Stimulated activated CD8-positive, alpha-beta memory T cell treated with anti-CD3 and anti-CD28 coated beads, Interleukin-2, amount 100 ng/mL, for 48 hours (primary cell): ENCODE results near the gene TMPRSS4.

Experiments
- DNase-seq, 2 donors: peaks; one replicate each; pipeline ENCODE4 v3.0.0-alpha.2; 2020; ENCODE audit warnings: low read depth in 2 of 2

The TMPRSS4 gene

DNA sequence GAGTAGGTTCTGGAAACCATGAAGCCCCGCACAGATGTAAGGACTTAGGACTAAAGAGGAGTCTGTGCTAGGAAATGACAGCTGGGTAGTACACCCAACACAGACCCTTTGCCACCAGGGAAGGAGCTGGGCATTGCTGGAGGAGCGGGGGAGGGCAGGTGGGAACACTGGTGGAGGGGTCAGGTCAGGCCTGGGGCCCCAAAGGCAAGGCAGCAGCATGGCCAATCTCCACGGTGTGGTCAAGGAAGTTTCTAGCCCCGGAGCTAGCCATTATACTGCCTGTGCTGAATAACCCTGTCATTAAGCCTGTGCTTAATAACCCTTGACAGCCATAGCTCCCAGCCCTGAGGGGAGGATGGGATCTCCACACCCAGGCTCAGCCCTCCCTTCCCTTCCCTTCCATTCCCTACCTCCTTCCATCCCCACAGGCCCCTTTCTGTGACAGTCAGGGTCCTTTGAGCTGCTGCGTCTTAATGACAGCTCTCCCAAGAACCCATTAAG lies 2.1 kb downstream of the TMPRSS4 start:
- no peak for DNase-seq

DNA sequence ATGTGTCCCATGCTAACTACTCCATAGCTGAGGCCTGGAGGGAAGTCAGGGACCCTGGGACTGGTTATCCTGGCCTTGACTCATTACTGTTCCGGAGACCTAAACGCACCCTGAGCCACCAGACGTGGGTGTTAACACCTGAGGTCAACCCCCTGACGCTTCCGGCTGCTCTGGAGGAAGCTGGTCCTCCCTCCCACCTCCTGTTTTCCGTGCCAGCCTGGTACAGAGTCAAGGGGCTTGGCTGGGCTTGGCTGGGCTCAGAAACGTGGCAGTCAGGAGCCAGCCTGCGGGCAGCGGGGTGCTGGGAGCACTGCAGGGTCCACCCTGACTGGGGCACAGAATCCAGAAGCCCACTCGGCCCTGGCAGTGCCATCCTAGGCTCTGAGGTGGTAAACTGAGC lies 2.6 kb downstream of the TMPRSS4 start:
- no peak for DNase-seq

DNA sequence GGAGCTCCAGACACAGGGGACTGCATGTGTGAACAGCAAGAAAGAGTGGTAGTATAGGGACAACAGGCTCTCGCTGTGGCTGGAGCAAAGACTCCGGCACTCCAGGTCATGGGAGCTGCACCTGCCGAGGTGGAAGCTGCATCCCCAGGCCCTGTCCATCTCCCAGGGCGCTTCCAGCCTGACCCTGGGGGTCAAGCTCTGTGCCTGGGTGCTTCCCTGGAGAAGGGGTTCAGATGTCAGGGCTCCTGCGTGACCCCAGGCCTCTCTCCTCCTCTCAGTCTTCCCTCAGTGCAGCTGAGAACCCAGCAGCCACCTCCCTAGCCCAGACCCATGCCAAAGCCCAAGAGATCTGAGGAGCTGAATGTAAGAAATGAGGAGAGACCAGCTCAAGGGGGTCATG lies 3.4 kb downstream of the TMPRSS4 start:
- DNase-seq, result no peak

DNA sequence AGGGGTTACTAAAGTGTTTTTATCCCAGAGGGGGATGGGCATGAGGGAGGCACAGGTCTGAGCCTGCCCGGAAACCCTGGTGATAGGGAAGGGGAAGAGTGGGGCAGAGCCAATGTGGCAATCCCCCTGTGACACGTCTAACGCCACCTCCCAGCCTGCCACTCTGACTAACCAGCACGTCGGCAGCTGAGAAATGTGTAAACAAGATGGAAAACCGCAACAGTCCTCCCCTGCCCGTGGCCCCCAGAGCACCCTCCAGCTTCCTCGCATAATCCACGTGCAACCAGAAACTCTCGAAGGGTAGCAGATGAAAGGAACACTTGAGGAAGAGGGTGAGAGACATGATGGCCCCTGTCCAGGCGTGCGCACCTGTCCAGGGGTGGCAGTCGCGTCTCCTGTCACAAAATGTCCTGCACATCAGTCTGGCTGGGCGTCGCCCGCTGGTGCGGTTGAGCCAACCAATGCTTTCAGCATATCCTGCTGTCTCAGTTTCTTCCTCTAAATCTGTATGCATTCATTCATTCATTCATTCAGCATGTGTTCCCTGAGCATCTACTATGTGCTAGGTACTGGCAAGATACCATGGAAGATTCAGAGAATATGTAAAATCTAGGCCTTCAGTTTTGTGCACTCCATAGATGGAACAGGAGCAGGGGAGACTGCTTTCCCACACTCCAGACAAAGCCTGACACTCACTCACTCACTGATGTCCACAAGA lies 4.5 kb downstream of the TMPRSS4 start:
- no peak for DNase-seq

DNA sequence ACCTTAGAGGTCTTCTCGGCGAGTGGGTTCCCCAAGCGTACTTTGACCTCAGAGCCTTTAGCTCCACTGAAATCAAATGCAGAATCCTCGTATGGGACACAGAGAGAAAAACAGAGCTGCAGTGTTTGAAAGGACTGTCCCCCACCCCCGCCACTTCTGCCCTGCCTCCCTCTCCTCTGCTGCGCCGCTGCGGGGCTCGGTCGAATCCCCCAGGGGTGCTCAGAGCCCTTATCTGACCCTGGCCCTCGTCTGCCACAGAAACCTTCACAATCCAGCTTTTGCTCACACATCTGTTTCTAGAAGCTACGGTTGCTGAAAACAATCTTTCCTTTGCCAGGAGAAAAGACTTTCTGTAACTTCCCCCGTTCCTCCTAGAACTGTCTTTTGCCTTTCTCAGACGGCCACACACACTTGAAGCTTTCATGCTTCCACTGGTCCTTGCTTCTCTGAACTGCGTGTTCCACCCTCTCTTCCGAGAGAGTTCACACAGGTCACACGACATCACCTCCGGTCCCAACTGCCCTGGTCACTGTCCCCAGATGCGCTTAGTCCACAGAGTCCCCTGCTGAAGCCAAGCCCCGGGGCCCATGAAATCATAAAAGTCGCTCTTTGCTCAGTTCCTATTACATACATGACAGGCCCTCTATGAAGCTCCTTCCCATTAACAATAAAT lies 6.1 kb downstream of the TMPRSS4 start:
- no peak for DNase-seq

DNA sequence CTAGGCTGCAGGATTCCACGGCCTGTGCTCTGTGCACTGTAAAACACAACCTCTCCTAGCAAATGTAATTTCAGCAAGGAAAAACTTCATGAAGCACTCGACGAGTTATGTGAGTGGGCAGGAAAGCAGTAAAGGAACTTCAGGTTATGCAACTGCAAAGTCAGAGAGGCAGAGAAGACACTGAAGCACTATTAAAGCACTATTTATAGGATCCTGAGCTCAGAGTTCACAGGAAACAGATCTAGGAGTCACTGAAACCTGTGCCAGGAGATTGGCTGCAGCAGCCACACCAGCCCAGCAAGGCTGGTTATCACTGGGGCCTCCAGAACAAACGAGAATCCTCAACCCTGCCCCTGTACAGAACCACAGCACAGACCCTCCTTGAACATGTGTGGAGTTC lies 7.4 kb downstream of the TMPRSS4 start:
- DNase-seq, result no peak

DNA sequence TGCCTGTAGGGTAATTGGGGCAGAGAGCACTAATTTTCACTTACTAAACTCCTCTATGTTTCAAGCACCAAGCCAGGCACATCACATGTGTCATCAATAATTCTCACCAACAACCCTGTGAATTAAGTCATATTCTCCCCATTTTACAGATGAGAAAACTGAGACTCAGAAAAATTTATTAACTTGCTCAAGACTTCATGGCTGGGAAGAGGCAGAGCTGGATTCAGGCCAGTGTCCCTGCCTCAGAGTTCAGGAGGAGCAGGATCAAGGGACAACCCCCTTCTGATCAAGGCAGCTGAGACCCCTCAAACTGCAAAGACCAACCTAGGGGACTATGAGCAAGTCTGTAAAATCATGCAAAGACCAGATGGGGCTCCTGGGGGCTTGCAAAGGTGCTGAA lies 7.8 kb downstream of the TMPRSS4 start:
- no peak for DNase-seq

DNA sequence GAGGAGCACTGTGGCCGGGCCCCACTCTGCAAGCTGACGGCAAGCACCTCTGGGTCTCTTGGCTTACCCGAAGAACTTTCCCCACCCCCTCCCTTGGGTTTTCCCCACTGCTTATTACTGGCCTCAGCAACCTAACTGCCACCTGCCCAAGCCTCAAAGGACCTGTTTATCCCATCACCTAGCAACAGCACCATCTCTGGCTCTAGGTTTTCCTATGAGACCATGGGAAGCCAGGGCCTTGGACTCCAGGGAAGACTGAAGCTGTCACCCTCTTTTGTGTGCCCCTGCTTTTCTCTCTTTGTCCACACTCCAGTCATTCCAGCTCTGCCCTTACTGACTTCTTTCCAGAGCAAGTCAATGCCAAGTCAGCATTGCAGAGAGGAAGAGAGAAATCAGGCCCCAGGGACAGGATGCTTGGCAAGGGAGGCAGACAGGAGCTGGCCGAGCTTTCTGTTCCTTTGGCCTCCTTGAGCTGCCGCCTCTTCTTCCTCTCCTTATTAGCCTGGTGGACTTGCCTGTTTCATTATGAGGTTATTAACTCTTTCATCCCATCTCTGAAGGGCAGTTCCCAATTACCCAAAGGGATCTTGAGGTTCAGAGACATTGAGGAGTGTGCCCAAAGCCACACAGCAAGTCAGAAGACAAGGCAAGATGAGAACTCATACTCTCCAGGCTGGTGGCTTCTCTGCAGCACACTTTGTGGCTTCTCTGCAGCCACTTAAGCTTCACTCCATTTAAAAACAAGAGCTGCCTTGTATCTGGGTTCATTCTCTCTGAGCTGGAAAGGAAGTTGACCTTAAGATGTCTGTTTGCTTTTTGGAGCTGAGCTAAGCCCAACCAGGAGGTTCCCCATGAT lies 10.3 kb downstream of the TMPRSS4 start, which contains the start of gene SMIM35:
Gene SMIM35, minus strand, starts transcription at position 51 of the 856 bp plus-strand sequence. CDS start 206 bp downstream, outside the sequence.
- DNase-seq, result no peak

DNA sequence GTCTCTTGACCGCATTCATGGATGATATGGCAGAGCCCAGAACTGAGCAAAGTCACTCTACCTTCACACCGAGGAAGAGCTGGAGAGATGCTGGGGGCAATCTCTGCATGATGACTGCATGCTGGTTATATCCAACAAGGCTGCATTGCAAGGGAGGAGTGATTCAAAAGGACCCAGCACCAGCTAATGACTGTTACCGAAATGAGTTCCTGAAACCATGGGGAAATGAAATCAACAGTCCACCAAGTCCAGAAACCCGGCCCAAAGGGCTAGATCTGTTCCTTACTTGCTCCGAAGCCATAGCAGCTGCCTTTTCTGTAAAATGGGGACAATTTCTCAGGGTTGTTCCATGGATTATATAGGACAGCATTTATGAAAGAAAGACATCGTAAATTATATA lies 11.1 kb downstream of the TMPRSS4 start:
- DNase-seq, result no peak

DNA sequence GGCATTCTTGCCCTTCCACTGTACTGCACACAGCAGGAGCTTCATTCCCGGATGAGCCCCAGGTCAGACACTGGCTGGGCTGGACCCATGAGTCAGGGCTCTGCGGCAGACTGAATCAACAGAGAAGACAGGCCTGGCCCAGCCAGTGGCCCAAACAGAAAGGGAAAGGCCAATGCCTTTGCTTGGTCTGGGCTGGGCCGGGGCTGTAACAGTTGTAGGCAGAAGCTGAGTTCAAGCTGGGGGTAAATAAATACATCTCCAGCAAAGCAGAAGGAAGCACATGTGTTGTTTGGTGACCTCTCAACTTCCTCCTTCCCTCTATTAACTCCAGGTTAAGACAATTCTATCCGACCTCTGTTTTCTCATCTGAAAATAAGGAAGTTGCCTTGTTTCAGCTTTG lies 11.7 kb downstream of the TMPRSS4 start:
- no peak for DNase-seq

DNA sequence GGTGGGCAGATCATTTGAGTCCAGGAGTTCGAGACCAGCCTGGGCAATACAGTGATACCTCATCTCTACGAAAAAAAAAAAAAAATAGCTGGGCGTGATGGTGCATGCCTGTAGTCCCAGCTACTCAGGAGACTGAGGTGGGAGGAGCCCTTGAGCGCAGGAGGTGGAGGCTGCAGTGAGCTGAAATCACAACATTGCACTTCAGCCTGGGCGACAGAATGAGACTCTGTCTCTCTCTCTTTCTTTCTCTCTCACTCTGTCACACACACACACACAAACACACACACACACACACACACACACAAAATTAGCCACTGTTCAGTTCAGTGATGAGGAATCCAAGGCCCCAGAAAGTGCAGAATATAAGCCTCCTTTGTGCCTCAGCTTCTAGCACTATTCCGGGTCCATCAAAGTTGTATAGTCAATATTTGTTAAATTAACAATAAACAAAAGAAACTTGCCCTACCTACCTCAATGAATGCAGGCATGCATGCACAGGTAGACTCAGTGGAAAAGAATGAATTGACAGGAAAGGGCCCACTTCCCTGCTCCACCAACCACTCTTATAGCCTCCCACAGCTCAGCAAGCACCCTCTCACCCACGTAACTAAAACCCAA lies 13.8 kb downstream of the TMPRSS4 start:
- DNase-seq, result no peak

DNA sequence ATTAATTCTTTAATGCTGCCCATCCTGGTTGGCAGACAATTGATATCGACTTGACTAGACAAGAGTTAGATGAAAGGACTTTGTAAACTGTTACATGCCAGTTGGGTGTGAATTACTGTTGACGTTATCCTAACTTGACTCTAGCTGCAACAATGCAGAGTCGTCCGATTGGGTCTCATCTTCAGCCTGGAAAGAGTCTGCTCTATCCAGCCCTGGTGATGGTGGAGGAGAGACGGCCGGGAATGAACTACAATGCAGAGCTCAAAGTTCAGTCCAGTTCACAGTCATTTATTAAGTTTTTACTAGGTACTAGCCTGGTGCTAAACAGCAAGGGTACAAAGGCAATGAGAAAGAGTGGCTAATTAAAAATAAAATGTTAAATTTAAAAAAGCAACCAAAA lies 14.8 kb downstream of the TMPRSS4 start:
- DNase-seq, result no peak

DNA sequence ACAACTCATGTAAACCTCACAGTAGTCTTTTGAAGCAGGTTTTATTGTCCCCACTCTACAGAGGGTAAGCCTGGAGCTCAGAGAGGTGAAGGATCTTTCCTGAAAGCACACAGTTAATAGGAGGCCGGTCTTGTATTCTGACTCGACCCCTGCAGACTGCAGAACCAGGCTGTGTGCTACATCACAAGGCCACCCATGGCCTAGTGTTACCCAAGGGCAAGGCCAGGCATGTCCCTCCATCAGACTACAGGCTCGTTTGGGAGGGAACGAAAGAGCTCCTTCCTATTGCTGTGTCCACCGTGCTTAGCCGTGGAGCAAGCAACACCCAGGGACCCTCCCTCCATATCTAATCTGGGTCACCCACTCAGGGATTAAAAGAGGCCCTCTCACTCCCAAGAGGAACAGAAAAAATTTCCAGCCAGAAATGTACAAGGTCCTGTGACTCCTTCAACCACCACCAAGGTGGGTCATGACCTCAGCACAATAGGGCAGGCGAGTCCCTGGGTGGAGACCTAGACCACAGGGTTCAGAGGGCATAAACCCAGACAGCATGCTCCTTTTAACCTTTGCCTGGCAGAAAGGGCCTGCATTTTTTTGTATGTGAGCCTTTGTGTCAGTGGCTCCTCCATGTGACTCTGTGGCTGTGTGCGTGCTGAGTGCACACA lies 16.2 kb downstream of the TMPRSS4 start:
- no peak for DNase-seq

DNA sequence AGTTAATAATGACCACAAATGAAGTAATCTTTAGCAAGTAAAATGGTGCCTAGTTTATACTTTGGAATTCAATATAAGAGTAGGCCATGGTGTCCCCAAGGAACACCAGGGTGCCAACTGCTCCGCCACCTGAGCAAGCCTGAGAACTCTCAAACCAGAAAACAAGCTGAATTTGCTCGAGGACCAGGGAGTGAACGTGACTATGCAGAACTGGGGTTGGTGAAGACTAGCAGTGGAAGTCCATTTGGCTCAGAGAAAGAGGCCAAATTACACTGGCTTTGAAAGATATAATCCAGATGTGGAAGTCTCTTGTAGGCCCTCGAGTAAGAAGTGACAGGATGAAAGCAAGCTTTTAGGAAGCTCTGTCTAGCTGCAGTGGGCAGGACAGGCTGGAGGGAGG lies 18.6 kb downstream of the TMPRSS4 start:
- DNase-seq, result no peak

DNA sequence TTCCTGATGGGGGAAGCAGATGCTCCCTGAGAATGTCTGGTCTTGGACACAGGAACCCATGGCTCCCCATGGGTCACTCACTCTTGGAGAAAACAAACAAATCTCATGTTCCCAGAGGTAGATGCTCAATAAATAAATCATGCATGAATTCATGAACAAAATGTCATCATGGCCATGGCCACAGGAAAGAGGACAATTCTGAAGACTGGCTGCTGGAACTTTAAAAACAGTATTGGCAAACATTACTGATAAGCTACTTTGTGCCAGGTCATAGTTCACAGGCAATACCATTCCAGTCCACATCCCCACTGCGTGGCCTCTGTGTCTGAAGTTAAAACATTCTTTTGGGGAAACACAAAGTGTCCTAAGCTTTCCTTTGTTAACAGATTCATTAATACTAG lies 19.1 kb downstream of the TMPRSS4 start:
- DNase-seq, result no peak

DNA sequence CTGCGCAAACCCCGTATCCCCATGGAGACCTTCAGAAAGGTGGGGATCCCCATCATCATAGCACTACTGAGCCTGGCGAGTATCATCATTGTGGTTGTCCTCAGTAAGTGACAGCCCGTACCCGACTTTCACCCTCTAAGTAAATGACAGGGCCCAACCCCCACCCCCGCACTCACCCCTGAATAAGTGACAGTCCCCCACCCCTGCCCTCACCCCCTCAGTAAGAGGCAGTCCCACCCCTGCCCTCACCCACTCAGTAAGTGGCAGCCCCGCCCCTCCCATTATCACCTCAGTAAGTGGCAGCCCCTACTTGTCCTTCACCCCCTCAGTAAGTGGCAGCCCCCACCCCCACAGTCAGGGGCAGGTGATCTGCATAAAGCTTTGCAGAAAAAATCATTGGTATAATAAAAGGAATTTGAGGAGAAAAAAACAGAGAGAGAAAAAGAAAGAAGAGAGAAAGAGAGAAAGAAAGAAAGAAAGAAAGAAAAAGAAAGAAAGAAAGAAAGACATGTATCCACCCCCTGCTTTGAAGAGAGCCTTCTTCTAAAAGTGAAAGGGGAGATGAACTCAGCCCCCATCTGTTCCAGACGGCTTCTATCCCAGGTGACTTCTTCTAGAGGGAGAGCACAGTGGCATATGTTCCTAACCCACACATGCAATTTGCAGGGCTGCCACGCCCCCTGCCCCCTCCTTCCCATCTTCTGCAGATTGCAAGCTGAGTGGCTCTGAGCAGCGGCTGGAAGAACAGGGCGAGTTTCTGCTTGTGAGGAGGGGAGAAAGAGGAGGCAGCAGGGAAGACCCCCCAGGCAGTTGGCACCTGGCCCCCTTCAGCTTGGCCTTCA lies 22.3 kb downstream of the TMPRSS4 start:
- no peak for DNase-seq

DNA sequence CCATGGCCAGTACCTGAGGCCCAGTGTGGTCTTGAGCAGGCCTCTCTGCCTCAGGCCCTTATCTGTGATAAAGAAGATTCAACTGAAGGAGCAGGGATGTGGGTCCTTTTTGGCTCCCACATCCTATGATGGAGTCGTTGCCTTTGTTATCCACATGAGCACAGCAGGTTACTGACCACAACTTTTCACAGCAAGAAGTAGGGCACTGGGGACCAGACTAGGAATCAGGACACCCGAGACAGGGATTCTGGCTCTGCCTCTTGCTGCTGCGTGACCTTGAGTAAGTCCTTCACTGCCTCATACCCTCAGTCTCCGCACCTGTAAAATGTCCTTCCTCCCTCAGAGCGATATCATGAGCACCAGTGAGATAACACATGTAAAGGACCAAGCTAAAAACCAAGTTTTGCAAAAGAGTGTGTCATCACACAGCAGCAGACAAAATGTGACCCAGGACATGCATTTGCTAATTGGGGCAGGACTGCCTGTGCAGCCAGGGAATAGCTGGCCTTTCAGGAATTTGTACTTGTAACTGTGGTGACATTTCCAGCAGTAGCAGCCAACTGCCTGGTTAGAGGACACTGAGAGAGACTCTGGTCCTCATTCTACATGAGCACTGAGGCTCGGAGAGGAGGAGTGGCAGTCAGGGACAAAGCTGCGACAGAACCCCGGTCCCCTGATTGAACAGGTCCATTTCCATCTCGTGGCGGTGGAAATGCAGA lies 23.1 kb downstream of the TMPRSS4 start:
- DNase-seq, result no peak

DNA sequence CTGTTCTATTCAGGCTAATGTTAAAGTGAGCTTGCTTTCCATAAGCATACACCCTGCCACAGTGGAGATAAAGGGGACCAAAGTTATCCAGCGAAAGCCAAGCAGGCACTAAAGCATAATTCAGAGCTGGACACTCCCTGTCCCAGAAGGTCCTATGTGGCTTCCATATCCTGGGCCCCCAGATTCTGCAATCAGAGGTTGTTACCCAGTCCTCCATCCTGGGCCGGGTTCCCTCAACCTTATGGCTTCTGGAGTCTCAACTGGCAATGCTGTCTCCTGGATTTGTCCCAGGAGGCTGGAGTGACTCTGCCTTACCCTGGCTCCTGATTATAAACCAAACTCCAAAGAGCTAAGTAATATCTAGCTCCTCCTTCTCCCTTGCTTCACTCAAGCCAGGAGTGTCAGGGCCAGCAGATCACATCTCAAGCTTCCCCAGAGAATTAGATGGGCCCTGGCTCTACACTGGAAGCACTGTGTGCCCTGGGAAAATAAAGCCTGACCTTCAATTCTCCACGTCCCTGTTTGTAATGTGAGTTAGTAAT lies 23.9 kb downstream of the TMPRSS4 start:
- no peak for DNase-seq

DNA sequence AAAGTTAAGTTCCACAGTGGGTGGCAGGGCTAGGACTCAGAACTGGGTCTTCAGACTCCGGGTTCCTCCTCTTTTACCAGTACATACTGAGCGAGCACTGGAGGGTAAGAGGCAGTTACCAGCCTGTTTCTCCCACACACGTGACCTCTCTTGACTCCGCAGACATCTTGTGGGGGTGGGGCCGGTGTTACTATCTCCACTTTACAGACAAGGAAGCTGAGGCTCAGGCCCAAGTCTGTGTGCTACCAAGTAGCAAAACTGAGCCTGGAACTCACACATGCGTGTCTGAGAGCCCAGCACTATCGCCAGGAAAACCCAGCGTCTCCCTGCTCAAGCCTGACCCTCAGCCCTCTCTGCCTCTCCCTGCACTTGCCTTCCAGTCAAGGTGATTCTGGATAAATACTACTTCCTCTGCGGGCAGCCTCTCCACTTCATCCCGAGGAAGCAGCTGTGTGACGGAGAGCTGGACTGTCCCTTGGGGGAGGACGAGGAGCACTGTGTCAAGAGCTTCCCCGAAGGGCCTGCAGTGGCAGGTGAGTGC lies 25.9 kb downstream of the TMPRSS4 start:
- no peak for DNase-seq
